ENCODE measurements around the gene LNP1. TPM values are rescaled to one million over a fixed set of nuclear protein-coding genes. Genes with fewer than 3 reads are reported as not detected.

The LNP1 gene
- total and polyA plus RNA-seq, 2 of the 13 experiments (the other 11 are each of a cell fraction or from before 2014, with no cell fraction given), result 3.6 to 7.0 TPM

DNA sequence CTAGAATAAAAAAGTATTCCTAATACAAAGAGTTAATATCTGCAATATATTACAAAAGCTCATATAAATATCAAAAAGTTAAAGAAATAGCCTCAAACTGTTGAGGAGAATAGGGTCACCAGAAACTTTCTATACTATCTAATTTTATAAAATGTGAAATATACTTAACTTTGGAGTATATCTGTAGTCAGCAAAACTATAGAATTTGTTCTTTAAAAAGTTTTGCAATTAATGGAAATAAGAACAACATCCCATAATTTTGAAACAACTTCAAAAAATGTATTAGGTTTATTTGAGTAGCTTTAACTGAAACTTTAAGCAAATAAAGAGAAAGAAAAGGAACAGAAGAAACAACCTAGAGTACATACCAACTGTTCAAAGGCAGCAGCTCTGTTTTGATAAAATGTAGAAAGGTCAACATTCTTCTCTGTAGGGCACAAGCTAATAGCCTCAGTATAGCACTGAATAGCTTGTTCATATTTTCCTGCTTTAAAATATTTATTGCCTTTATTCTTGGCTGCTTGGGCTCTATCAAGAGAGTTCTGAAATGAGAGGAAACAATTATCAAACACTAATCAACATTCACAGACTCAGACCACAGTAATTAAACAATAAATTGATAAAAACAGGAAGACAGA lies 14.8 kb upstream of the LNP1 start (continued):
- no peak for TF ChIP-seq ZBTB7B (CRISPR knock-in tag; IDR thresholded peaks at IDR 0.05)
- no peak for TF ChIP-seq ZNF7 (CRISPR knock-in tag; IDR thresholded peaks at IDR 0.05)
- peak; percentile 42 for TF ChIP-seq ELF3 (CRISPR knock-in tag; IDR thresholded peaks at IDR 0.05)
- 0 out of 2 replicates have a peak, but pooled peaks have one; percentile 20 for TF ChIP-seq SMYD3 (CRISPR knock-in tag; IDR thresholded peaks at IDR 0.05)
- TF ChIP-seq DNMT1 (CRISPR knock-in tag; IDR thresholded peaks at IDR 0.05), result no peak
- TF ChIP-seq, protein P1, sequence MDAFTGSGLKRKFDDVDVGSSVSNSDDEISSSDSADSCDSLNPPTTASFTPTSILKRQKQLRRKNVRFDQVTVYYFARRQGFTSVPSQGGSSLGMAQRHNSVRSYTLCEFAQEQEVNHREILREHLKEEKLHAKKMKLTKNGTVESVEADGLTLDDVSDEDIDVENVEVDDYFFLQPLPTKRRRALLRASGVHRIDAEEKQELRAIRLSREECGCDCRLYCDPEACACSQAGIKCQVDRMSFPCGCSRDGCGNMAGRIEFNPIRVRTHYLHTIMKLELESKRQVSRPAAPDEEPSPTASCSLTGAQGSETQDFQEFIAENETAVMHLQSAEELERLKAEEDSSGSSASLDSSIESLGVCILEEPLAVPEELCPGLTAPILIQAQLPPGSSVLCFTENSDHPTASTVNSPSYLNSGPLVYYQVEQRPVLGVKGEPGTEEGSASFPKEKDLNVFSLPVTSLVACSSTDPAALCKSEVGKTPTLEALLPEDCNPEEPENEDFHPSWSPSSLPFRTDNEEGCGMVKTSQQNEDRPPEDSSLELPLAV (CRISPR knock-in tag; conservative IDR thresholded peaks at IDR 0.05; ENCODE audit: low read depth), result no peak
- TF ChIP-seq ZNF484 (CRISPR knock-in tag; IDR thresholded peaks at IDR 0.05; ENCODE audit: borderline replicate concordance, low read depth), result no peak
- peak; percentile 87 for TF ChIP-seq PPARG (CRISPR knock-in tag; conservative IDR thresholded peaks at IDR 0.05)
- no peak for TF ChIP-seq SOX6 (IDR thresholded peaks at IDR 0.05)
- TF ChIP-seq SOX6 (CRISPR knock-in tag; IDR thresholded peaks at IDR 0.05), result peak; percentile 35; the same call in 1 of the 2 replicates
- no peak for TF ChIP-seq ZNF543 (CRISPR knock-in tag; IDR thresholded peaks at IDR 0.05)
- TF ChIP-seq TARDBP (CRISPR knock-in tag; IDR thresholded peaks at IDR 0.05), result 0 out of 2 replicates have a peak, but pooled peaks have one; percentile 39
- TF ChIP-seq, protein P2, sequence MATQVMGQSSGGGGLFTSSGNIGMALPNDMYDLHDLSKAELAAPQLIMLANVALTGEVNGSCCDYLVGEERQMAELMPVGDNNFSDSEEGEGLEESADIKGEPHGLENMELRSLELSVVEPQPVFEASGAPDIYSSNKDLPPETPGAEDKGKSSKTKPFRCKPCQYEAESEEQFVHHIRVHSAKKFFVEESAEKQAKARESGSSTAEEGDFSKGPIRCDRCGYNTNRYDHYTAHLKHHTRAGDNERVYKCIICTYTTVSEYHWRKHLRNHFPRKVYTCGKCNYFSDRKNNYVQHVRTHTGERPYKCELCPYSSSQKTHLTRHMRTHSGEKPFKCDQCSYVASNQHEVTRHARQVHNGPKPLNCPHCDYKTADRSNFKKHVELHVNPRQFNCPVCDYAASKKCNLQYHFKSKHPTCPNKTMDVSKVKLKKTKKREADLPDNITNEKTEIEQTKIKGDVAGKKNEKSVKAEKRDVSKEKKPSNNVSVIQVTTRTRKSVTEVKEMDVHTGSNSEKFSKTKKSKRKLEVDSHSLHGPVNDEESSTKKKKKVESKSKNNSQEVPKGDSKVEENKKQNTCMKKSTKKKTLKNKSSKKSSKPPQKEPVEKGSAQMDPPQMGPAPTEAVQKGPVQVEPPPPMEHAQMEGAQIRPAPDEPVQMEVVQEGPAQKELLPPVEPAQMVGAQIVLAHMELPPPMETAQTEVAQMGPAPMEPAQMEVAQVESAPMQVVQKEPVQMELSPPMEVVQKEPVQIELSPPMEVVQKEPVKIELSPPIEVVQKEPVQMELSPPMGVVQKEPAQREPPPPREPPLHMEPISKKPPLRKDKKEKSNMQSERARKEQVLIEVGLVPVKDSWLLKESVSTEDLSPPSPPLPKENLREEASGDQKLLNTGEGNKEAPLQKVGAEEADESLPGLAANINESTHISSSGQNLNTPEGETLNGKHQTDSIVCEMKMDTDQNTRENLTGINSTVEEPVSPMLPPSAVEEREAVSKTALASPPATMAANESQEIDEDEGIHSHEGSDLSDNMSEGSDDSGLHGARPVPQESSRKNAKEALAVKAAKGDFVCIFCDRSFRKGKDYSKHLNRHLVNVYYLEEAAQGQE (IDR thresholded peaks at IDR 0.05; ENCODE audit: borderline replicate concordance in 1 of 2, low read depth in 1 of 2, low read length in 2 of 2), result no peak
- no peak for TF ChIP-seq ZSCAN21 (CRISPR knock-in tag; IDR thresholded peaks at IDR 0.05; ENCODE audit: borderline replicate concordance)
- TF ChIP-seq, protein P3, sequence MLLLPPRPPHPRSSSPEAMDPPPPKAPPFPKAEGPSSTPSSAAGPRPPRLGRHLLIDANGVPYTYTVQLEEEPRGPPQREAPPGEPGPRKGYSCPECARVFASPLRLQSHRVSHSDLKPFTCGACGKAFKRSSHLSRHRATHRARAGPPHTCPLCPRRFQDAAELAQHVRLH (CRISPR knock-in tag; IDR thresholded peaks at IDR 0.05; ENCODE audit: borderline replicate concordance, low read depth), result no peak
- peak; percentile 73 for TF ChIP-seq TCF7 (IDR thresholded peaks at IDR 0.05; ENCODE audit: low read depth)
- TF ChIP-seq ZNF331 (CRISPR knock-in tag; IDR thresholded peaks at IDR 0.05), result no peak
- TF ChIP-seq MBNL3 (CRISPR knock-in tag; conservative IDR thresholded peaks at IDR 0.05), result no peak
- TF ChIP-seq, protein P4, sequence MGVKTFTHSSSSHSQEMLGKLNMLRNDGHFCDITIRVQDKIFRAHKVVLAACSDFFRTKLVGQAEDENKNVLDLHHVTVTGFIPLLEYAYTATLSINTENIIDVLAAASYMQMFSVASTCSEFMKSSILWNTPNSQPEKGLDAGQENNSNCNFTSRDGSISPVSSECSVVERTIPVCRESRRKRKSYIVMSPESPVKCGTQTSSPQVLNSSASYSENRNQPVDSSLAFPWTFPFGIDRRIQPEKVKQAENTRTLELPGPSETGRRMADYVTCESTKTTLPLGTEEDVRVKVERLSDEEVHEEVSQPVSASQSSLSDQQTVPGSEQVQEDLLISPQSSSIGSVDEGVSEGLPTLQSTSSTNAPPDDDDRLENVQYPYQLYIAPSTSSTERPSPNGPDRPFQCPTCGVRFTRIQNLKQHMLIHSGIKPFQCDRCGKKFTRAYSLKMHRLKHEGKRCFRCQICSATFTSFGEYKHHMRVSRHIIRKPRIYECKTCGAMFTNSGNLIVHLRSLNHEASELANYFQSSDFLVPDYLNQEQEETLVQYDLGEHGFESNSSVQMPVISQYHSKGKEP (CRISPR knock-in tag; IDR thresholded peaks at IDR 0.05), result no peak
- TF ChIP-seq, protein P5, sequence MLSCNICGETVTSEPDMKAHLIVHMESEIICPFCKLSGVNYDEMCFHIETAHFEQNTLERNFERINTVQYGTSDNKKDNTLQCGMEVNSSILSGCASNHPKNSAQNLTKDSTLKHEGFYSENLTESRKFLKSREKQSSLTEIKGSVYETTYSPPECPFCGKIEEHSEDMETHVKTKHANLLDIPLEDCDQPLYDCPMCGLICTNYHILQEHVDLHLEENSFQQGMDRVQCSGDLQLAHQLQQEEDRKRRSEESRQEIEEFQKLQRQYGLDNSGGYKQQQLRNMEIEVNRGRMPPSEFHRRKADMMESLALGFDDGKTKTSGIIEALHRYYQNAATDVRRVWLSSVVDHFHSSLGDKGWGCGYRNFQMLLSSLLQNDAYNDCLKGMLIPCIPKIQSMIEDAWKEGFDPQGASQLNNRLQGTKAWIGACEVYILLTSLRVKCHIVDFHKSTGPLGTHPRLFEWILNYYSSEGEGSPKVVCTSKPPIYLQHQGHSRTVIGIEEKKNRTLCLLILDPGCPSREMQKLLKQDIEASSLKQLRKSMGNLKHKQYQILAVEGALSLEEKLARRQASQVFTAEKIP (CRISPR knock-in tag; IDR thresholded peaks at IDR 0.05; ENCODE audit: borderline replicate concordance), result no peak
